Stomach (tissue), 9 donors: ENCODE results near the gene ZNF543. TPM values are rescaled to one million over a fixed set of nuclear protein-coding genes. Genes with fewer than 3 reads are reported as not detected.

ENCODE experiments used
- DNase-seq, 2 donors: peaks; one replicate each; pipeline versions ENCODE4 v3.0.0 to v3.0.0-alpha.2; 2013 to 2019
- H3K27ac ChIP-seq, 5 donors: fragments of 200-600 bp in 4 of 5; sonication (generic) in 4 of 5; one replicate each; pipeline ENCODE4 v1.5.1; 2013 to 2019; ENCODE audit warnings: mild to moderate bottlenecking in 1 of 5, moderate library complexity in 1 of 5
- H3K27me3 ChIP-seq, 3 donors: fragments of 200-600 bp; sonication (generic); one replicate each; pipeline ENCODE4 v1.5.1; 2017 to 2019; ENCODE audit warnings: mixed run types in 1 of 3
- H3K36me3 ChIP-seq, 4 donors: fragments of 200-600 bp; sonication (generic); 1 replicate in 3 of 4; 2 replicates in 1 of 4; pipeline ENCODE4 v1.5.1; 2016 to 2019
- H3K4me1 ChIP-seq, 4 donors: fragments of 200-600 bp; sonication (generic); one replicate each; pipeline ENCODE4 v1.5.1; 2016 to 2019
- H3K4me3 ChIP-seq, 4 donors: fragments of 200-600 bp; sonication (generic) in 3 of 4; one replicate each; pipeline ENCODE4 v1.5.1; 2016 to 2019; ENCODE audit warnings: mild to moderate bottlenecking in 1 of 4
- H3K9me3 ChIP-seq, 4 donors: fragments of 200-600 bp; sonication (generic); one replicate each; pipeline ENCODE4 v1.5.1; 2016 to 2019
- CTCF ChIP-seq, 7 experiments: fragments of 450-650 bp in 4 of 7; fragments of 200-600 bp in 3 of 7; sonication (generic) in 3 of 7; IDR thresholded peaks; one replicate each; pipeline ENCODE4 v1.5.1; 2016 to 2019; ENCODE audit warnings: antibody characterized with exemption in 7 of 7, control low read depth in 2 of 7, mild to moderate bottlenecking in 1 of 7
- EP300 ChIP-seq: sonication (generic); formaldehyde crosslinking; IDR thresholded peaks from one replicate; pipeline ENCODE4 v1.6.1; 2017; ENCODE audit warnings: antibody characterized with exemption
- POLR2A ChIP-seq, 4 donors: fragments of 450-650 bp; IDR thresholded peaks; one replicate each; pipeline ENCODE4 v1.6.1; 2016; ENCODE audit warnings: antibody characterized with exemption in 4 of 4, control low read depth in 2 of 4, mild to moderate bottlenecking in 1 of 4, moderate library complexity in 1 of 4
- POLR2AphosphoS5 ChIP-seq, 3 donors: sonication (generic); formaldehyde crosslinking; IDR thresholded peaks; one replicate each; pipeline ENCODE4 v1.6.1; 2016; ENCODE audit warnings: antibody characterized with exemption in 3 of 3
- WGBS, 5 donors: extraction: QIAGEN DNeasy Blood & Tissue Kit in 3 of 5; methylation state at CpG; one replicate each; pipeline versions ENCODE4 v1.1.5 to v1.1.7; 2013 to 2018; 5-methylcytosine and 5-hydroxymethylcytosine counted together
- intact Hi-C: fragments of 100-400 bp; cut with DNase I; formaldehyde crosslinking; loops from one replicate; pipeline ENCODE4 v1.15.1; 2023; ENCODE audit warnings: low total_unique reads
- polyA plus RNA-seq, 3 donors: library from polyadenylated mRNA; stranded (reverse); fragments of 200-250 nt; gene quantifications; one replicate each; pipeline ENCODE4 v1.2.3, GENCODE V29; 2013
- total RNA-seq, 5 donors: library from RNA; depleted of rRNA; stranded (reverse); fragments of >200 nt; gene quantifications; one replicate each; pipeline versions ENCODE4 v1.1.0 to v1.2.3, GENCODE V29; 2014 to 2016
- donor health status: healthy with polysubstance abuse.
- donor health status: Bipolar disorder and iron deficiency.
- donor health status: healthy.

The ZNF543 gene
- total and polyA plus RNA-seq, 8 donors, result 0.56 to 24.6 (median 2.9) TPM

GRCh38 chr19:57305056-57305455 is 15.2 kb upstream of the ZNF543 start:
- H3K9me3 ChIP-seq, result peaks cover 0 to 67% (median 30%) of the 10 kb centered on the region in 4 donors
- no peak overlapping the region for H3K27ac ChIP-seq
- no peak for DNase-seq
- H3K27me3 ChIP-seq, result no peaks in the 10 kb centered on the region
- H3K36me3 ChIP-seq, result peaks cover 17 to 60% (median 55%) of the 10 kb centered on the region in 4 donors
- TF ChIP-seq CTCF (IDR thresholded peaks at IDR 0.05) (no peak), POLR2A (IDR thresholded peaks at IDR 0.05) (no peak), EP300 (no peak), POLR2AphosphoS5 (IDR thresholded peaks at IDR 0.05) (no peak)
- intact Hi-C loops, result no loop called here
- no peaks in the 10 kb centered on the region for H3K4me1 ChIP-seq
- no peak overlapping the region for H3K4me3 ChIP-seq
- WGBS, 5 donors, result 0 to 63% (median 0%) methylated on average over 1 of the region's 1 CpG

GRCh38 chr19:57308514-57308913 is 11.8 kb upstream of the ZNF543 start:
- intact Hi-C loops, result no loop called here
- Histone ChIP-seq H3K4me1 (no peaks in the 10 kb centered on the region), H3K27me3 (no peaks in the 10 kb centered on the region), H3K27ac (no peak overlapping the region), H3K36me3 (peaks cover 4 to 26% (median 21%) of the 10 kb centered on the region in 4 donors), H3K4me3 (no peak overlapping the region), H3K9me3 (peaks cover 0 to 33% (median 13%) of the 10 kb centered on the region in 4 donors)
- DNase-seq, result no peak
- TF ChIP-seq POLR2AphosphoS5 (IDR thresholded peaks at IDR 0.05) (no peak), CTCF (IDR thresholded peaks at IDR 0.05) (no peak), EP300 (no peak), POLR2A (IDR thresholded peaks at IDR 0.05) (no peak)

DNA sequence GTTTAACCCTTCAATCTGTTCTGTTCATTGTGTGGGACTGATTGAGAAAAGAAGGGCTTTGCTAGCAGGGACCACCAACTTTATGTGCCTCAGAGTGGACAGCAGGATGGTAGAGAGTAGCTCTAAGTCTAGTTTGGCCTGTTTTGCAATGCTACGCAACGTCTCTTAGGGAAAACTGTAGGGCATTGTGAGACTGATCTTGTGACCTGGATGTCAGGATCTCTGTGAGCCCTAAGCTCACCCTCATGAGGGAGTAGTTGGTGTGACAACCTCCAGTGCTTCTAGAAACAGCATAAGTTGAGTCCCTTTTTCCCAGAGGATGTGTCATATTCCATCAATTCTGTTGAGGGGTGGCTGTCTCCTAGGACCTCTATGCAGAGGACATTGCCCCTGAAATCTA is 9.5 kb upstream of the ZNF543 start:
- WGBS, 5 donors, result 77 to 86% (median 80%) methylated on average over 2 of the region's 2 CpGs
- DNase-seq, result no peak
- peaks cover 0 to 21% (median 9%) of the 10 kb centered on the region in 4 donors for H3K9me3 ChIP-seq
- peaks cover 0 to 3% (median under 1%) of the 10 kb centered on the region in 4 donors for H3K36me3 ChIP-seq
- no peak overlapping the region for H3K4me3 ChIP-seq
- no peaks in the 10 kb centered on the region for H3K4me1 ChIP-seq
- intact Hi-C loops, result no loop called here
- no peak overlapping the region for H3K27ac ChIP-seq
- no peaks in the 10 kb centered on the region for H3K27me3 ChIP-seq
- TF ChIP-seq POLR2A (IDR thresholded peaks at IDR 0.05) (no peak), CTCF (IDR thresholded peaks at IDR 0.05) (no peak), POLR2AphosphoS5 (IDR thresholded peaks at IDR 0.05) (no peak), EP300 (no peak)

DNA sequence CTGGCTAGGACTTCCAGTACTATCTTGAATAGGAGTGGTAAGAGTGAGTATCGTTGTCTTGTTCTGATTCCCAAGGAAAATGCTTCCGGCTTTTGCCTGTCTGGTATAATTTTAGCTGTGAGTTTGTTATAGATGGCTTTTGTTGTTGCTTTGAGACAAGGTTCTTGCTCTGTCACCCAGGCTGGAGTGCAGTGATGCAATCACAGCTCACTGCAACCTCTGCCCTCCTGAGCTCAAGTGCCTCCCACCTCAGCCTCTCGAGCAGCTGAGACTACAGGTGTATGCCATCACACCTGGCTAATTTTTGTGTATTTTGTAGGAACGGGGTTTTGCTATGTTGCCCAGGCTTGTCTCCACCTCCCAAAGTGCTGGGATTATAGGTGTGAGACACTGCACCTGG is 6.1 kb upstream of the ZNF543 start:
- no peak overlapping the region for H3K27ac ChIP-seq
- H3K27me3 ChIP-seq, result peaks cover 0 to 18% (median 14%) of the 10 kb centered on the region in 3 donors
- H3K4me3 ChIP-seq, result no peak overlapping the region
- H3K4me1 ChIP-seq, result no peaks in the 10 kb centered on the region
- TF ChIP-seq EP300, result no peak
- TF ChIP-seq CTCF (IDR thresholded peaks at IDR 0.05), result no peak
- no peak for TF ChIP-seq POLR2AphosphoS5 (IDR thresholded peaks at IDR 0.05)
- TF ChIP-seq POLR2A (IDR thresholded peaks at IDR 0.05), result no peak
- intact Hi-C loops, result no loop called here
- peaks cover 0 to 15% (median 8%) of the 10 kb centered on the region in 4 donors for H3K9me3 ChIP-seq
- no peaks in the 10 kb centered on the region for H3K36me3 ChIP-seq
- DNase-seq, result no peak
- WGBS, 5 donors, result 67 to 76% (median 70%) methylated on average over 4 of the region's 4 CpGs
